Mononuclear cell (primary cell): Measurements from ENCODE around the gene SLC25A5. TPM values are rescaled to one million over a fixed set of nuclear protein-coding genes. Genes with fewer than 3 reads are reported as not detected.
"Not testable (repeated sequence)": the region's sequence is repeated elsewhere in the genome, so short reads cannot be mapped to it uniquely, and the experiment has no call there.

Source experiments
- H3K27me3 ChIP-seq: 2 replicates; pipeline ENCODE4 v1.6.0; 2011; ENCODE audit warnings: low read length, control low read depth; ENCODE audit not compliant: insufficient read depth
- H3K4me1 ChIP-seq: 2 replicates; pipeline ENCODE4 v1.5.1; 2011; ENCODE audit warnings: mild to moderate bottlenecking, low read length, control low read depth; ENCODE audit not compliant: insufficient read depth
- H3K4me3 ChIP-seq: 2 replicates; pipeline ENCODE4 v1.5.1; 2011; ENCODE audit warnings: mild to moderate bottlenecking, low read length, moderate library complexity
- H3K9me3 ChIP-seq: 2 replicates; pipeline ENCODE4 v1.5.1; 2011; ENCODE audit warnings: low read depth, mild to moderate bottlenecking, control low read depth, low read length
- total RNA-seq: library from RNA; depleted of rRNA; stranded (reverse); fragments of >200 nt; gene quantifications from one replicate; pipeline ENCODE4 v1.2.3, GENCODE V29; 2012

SLC25A5 gene
- total RNA-seq, 1 donor = 177 TPM

- Histone ChIP-seq H3K27me3 (no peaks in the 10 kb centered on the region), H3K4me3 (no peak overlapping the region), H3K4me1 (no peaks in the 10 kb centered on the region), H3K9me3 (no peaks in the 10 kb centered on the region)
Measured at GRCh38 chrX:119488749-119489148, 20.5 kb downstream of the SLC25A5 start.

GRCh38 chrX:119489212-119490074 lies 21.2 kb downstream of the SLC25A5 start:
- no peaks in the 10 kb centered on the region for H3K9me3 ChIP-seq
- no peaks in the 10 kb centered on the region for H3K27me3 ChIP-seq
- no peak overlapping the region for H3K4me3 ChIP-seq
- no peaks in the 10 kb centered on the region for H3K4me1 ChIP-seq

- no peaks in the 10 kb centered on the region for H3K9me3 ChIP-seq
- no peak overlapping the region for H3K4me3 ChIP-seq
- H3K27me3 ChIP-seq = no peaks in the 10 kb centered on the region
- peaks cover 13% of the 10 kb centered on the region for H3K4me1 ChIP-seq
Measured at GRCh38 chrX:119492463-119492862, 24.2 kb downstream of the SLC25A5 start.

- not testable (repeated sequence) for H3K4me3 ChIP-seq, H3K9me3 ChIP-seq, H3K27me3 ChIP-seq
- H3K4me1 ChIP-seq = peaks cover 14% of the 10 kb centered on the region
Measured at GRCh38 chrX:119493851-119494495, 25.7 kb downstream of the SLC25A5 start.

- peaks cover 19% of the 10 kb centered on the region for H3K4me1 ChIP-seq
- no peaks in the 10 kb centered on the region for H3K27me3 ChIP-seq
- no peak overlapping the region for H3K4me3 ChIP-seq
- no peaks in the 10 kb centered on the region for H3K9me3 ChIP-seq
Measured at GRCh38 chrX:119495734-119496726, 27.8 kb downstream of the SLC25A5 start.

GRCh38 chrX:119497185-119497584 lies 28.9 kb downstream of the SLC25A5 start:
- Histone ChIP-seq H3K9me3 (no peaks in the 10 kb centered on the region), H3K4me3 (no peak overlapping the region), H3K4me1 (peaks cover 24% of the 10 kb centered on the region), H3K27me3 (no peaks in the 10 kb centered on the region)

GRCh38 chrX:119500061-119500800 lies 32.0 kb downstream of the SLC25A5 start:
- Histone ChIP-seq H3K4me1 (peaks cover 30% of the 10 kb centered on the region), H3K27me3 (no peaks in the 10 kb centered on the region), H3K9me3 (no peaks in the 10 kb centered on the region), H3K4me3 (no peak overlapping the region)

GRCh38 chrX:119501511-119502148 lies 33.4 kb downstream of the SLC25A5 start:
- no peak overlapping the region for H3K4me3 ChIP-seq
- H3K27me3 ChIP-seq = no peaks in the 10 kb centered on the region
- H3K9me3 ChIP-seq = no peaks in the 10 kb centered on the region
- peaks cover 24% of the 10 kb centered on the region for H3K4me1 ChIP-seq

- no peaks in the 10 kb centered on the region for H3K27me3 ChIP-seq
Measured at GRCh38 chrX:119502727-119503483, 34.7 kb downstream of the SLC25A5 start.

GRCh38 chrX:119503484-119503861 lies 35.2 kb downstream of the SLC25A5 start:
- Histone ChIP-seq H3K9me3 (no peaks in the 10 kb centered on the region), H3K4me3 (no peak overlapping the region), H3K4me1 (peaks cover 16% of the 10 kb centered on the region), H3K27me3 (no peaks in the 10 kb centered on the region)

More at GRCh38 chrX:119502727-119503483, 34.7 kb downstream of the SLC25A5 start:
- H3K4me1 ChIP-seq = peaks cover 16% of the 10 kb centered on the region
- H3K9me3 ChIP-seq = no peaks in the 10 kb centered on the region
- H3K4me3 ChIP-seq = no peak overlapping the region

GRCh38 chrX:119505145-119505544 lies 36.9 kb downstream of the SLC25A5 start:
- H3K9me3 ChIP-seq, H3K4me3 ChIP-seq, H3K27me3 ChIP-seq: not testable (repeated sequence)
- H3K4me1 ChIP-seq = peaks cover 16% of the 10 kb centered on the region

GRCh38 chrX:119505945-119506344 lies 37.7 kb downstream of the SLC25A5 start:
- Histone ChIP-seq H3K27me3 (no peaks in the 10 kb centered on the region), H3K4me1 (peaks cover 11% of the 10 kb centered on the region), H3K4me3 (no peak overlapping the region), H3K9me3 (no peaks in the 10 kb centered on the region)

- Histone ChIP-seq H3K27me3 (no peaks in the 10 kb centered on the region), H3K9me3 (no peaks in the 10 kb centered on the region), H3K4me1 (peaks cover 6% of the 10 kb centered on the region), H3K4me3 (no peak overlapping the region)
Measured at GRCh38 chrX:119507206-119507605, 39.0 kb downstream of the SLC25A5 start.
